ENCODE results near the gene ELOVL5.

Gene ELOVL5

GRCh38 chr6:53273370-53273769, 75.4 kb downstream of the ELOVL5 start:
- DNase-seq (ENCODE audit: low read depth, low spot score) = no peak

- DNase-seq (ENCODE audit: low read depth, low spot score) = no peak
Measured at GRCh38 chr6:53269827-53270226, 78.9 kb downstream of the ELOVL5 start.

GRCh38 chr6:53268858-53269608, 79.7 kb downstream of the ELOVL5 start:
- no peak for DNase-seq (ENCODE audit: low read depth, low spot score)

- no peak for DNase-seq (ENCODE audit: low read depth, low spot score)
Measured at GRCh38 chr6:53266553-53267090, 82.1 kb downstream of the ELOVL5 start.

- DNase-seq (ENCODE audit: low read depth, low spot score) = no peak
Measured at GRCh38 chr6:53264915-53265607, 83.7 kb downstream of the ELOVL5 start.

GRCh38 chr6:53264337-53264736, 84.4 kb downstream of the ELOVL5 start:
- DNase-seq (ENCODE audit: low read depth, low spot score) = no peak

- DNase-seq (ENCODE audit: low read depth, low spot score) = no peak
Measured at GRCh38 chr6:53263917-53264316, 84.8 kb downstream of the ELOVL5 start.

- no peak for DNase-seq (ENCODE audit: low read depth, low spot score)
Measured at GRCh38 chr6:53259860-53260580, 88.7 kb downstream of the ELOVL5 start.

- no peak for DNase-seq (ENCODE audit: low read depth, low spot score)
Measured at GRCh38 chr6:53258774-53259155, 90.0 kb downstream of the ELOVL5 start.

GRCh38 chr6:53258076-53258773, 90.5 kb downstream of the ELOVL5 start:
- no peak for DNase-seq (ENCODE audit: low read depth, low spot score)

GRCh38 chr6:53257533-53257932, 91.2 kb downstream of the ELOVL5 start:
- DNase-seq (ENCODE audit: low read depth, low spot score) = no peak

- no peak for DNase-seq (ENCODE audit: low read depth, low spot score)
Measured at GRCh38 chr6:53257001-53257400, 91.7 kb downstream of the ELOVL5 start.

GRCh38 chr6:53252177-53252692, 96.5 kb downstream of the ELOVL5 start:
- DNase-seq (ENCODE audit: low read depth, low spot score) = no peak

- DNase-seq (ENCODE audit: low read depth, low spot score) = no peak
Measured at GRCh38 chr6:53251033-53251672, 97.6 kb downstream of the ELOVL5 start.

GRCh38 chr6:53250176-53251032, 98.3 kb downstream of the ELOVL5 start:
- DNase-seq (ENCODE audit: low read depth, low spot score) = no peak

GRCh38 chr6:53246924-53247323, 101.8 kb downstream of the ELOVL5 start:
- DNase-seq (ENCODE audit: low read depth, low spot score) = no peak

- DNase-seq (ENCODE audit: low read depth, low spot score) = no peak
Measured at GRCh38 chr6:53244958-53245357, 103.8 kb downstream of the ELOVL5 start.

GRCh38 chr6:53244399-53244931, 104.3 kb downstream of the ELOVL5 start:
- no peak for DNase-seq (ENCODE audit: low read depth, low spot score)

GRCh38 chr6:53241938-53242337, 106.8 kb downstream of the ELOVL5 start:
- no peak for DNase-seq (ENCODE audit: low read depth, low spot score)

- DNase-seq (ENCODE audit: low read depth, low spot score) = no peak
Measured at GRCh38 chr6:53240761-53241160, 108.0 kb downstream of the ELOVL5 start.
